ENCODE data around the gene ZP1.
A peak's percentile ranks its signal among the peaks of the same experiment; 100 is the strongest.

The ZP1 gene

GRCh38 chr11:60910281-60910687 lies 42.9 kb downstream of the ZP1 start:
- Histone ChIP-seq H3K4me1 (ENCODE audit: control insufficient read depth, low read length) (peaks cover 51% of the 10 kb centered on the region), H3K27me3 (ENCODE audit: control insufficient read depth, low read length) (no peaks in the 10 kb centered on the region), H3K79me2 (ENCODE audit: control insufficient read depth, low read length) (peaks cover 23% of the 10 kb centered on the region), H4K20me1 (ENCODE audit: control insufficient read depth, insufficient read depth, low read depth, low read length) (peaks cover under 1% of the 10 kb centered on the region; the same call in 1 of the 2 replicates), H3K9me3 (ENCODE audit: control insufficient read depth, insufficient read depth, low read length) (peaks cover 11% of the 10 kb centered on the region), H3F3A (ENCODE audit: control insufficient read depth, insufficient read depth) (peaks cover 11% of the 10 kb centered on the region), H3K36me3 (ENCODE audit: control insufficient read depth, low read length) (peaks cover 15% of the 10 kb centered on the region), H3K27ac (ENCODE audit: low read depth, low read length) (peak overlapping the region; percentile 63), H3K9me2 (replicated peaks; ENCODE audit: control insufficient read depth, low read length) (no peaks in the 10 kb centered on the region), H3K4me2 (ENCODE audit: low read length) (peak overlapping the region; percentile 71), H3K4me3 (ENCODE audit: low read length) (peak overlapping the region; percentile 62)
- TF ChIP-seq CTCF (IDR thresholded peaks at IDR 0.05; ENCODE audit: low read depth, low read length, poor library complexity, severe bottlenecking): no peak

GRCh38 chr11:60910711-60911380 lies 43.5 kb downstream of the ZP1 start:
- Histone ChIP-seq H3K4me1 (ENCODE audit: control insufficient read depth, low read length) (peaks cover 54% of the 10 kb centered on the region), H3K4me2 (ENCODE audit: low read length) (peak overlapping the region; percentile 71), H3K4me3 (ENCODE audit: low read length) (peak overlapping the region; percentile 62), H3K36me3 (ENCODE audit: control insufficient read depth, low read length) (peaks cover 12% of the 10 kb centered on the region), H3K27me3 (ENCODE audit: control insufficient read depth, low read length) (no peaks in the 10 kb centered on the region), H3K79me2 (ENCODE audit: control insufficient read depth, low read length) (peaks cover 23% of the 10 kb centered on the region), H3F3A (ENCODE audit: control insufficient read depth, insufficient read depth) (peaks cover 11% of the 10 kb centered on the region), H3K27ac (ENCODE audit: low read depth, low read length) (peak overlapping the region; percentile 63), H3K9me3 (ENCODE audit: control insufficient read depth, insufficient read depth, low read length) (peaks cover 11% of the 10 kb centered on the region), H3K9me2 (replicated peaks; ENCODE audit: control insufficient read depth, low read length) (no peaks in the 10 kb centered on the region), H4K20me1 (ENCODE audit: control insufficient read depth, insufficient read depth, low read depth, low read length) (no peaks in the 10 kb centered on the region)
- TF ChIP-seq CTCF (IDR thresholded peaks at IDR 0.05; ENCODE audit: low read depth, low read length, poor library complexity, severe bottlenecking): peak; percentile 20
- no peak for TF ChIP-seq EZH2phosphoT487 (IDR thresholded peaks at IDR 0.05; ENCODE audit: borderline replicate concordance, low read length)

- H3K27me3 ChIP-seq (ENCODE audit: control insufficient read depth, low read length): no peaks in the 10 kb centered on the region
- H3K4me2 ChIP-seq (ENCODE audit: low read length): peak overlapping the region; percentile 9; the same call in 1 of the 2 replicates
- peaks cover 62% of the 10 kb centered on the region for H3K4me1 ChIP-seq (ENCODE audit: control insufficient read depth, low read length)
- H3K27ac ChIP-seq (ENCODE audit: low read depth, low read length): no peak overlapping the region
- no peaks in the 10 kb centered on the region; the same call in 1 of the 2 replicates for H4K20me1 ChIP-seq (ENCODE audit: control insufficient read depth, insufficient read depth, low read depth, low read length)
- H3K9me3 ChIP-seq (ENCODE audit: control insufficient read depth, insufficient read depth, low read length): peaks cover 11% of the 10 kb centered on the region
- peaks cover 21% of the 10 kb centered on the region for H3K36me3 ChIP-seq (ENCODE audit: control insufficient read depth, low read length)
- H3F3A ChIP-seq (ENCODE audit: control insufficient read depth, insufficient read depth): peaks cover 11% of the 10 kb centered on the region
- TF ChIP-seq CTCF (IDR thresholded peaks at IDR 0.05; ENCODE audit: low read depth, low read length, poor library complexity, severe bottlenecking) (no peak), EZH2phosphoT487 (IDR thresholded peaks at IDR 0.05; ENCODE audit: borderline replicate concordance, low read length) (no peak)
- H3K79me2 ChIP-seq (ENCODE audit: control insufficient read depth, low read length): peaks cover 33% of the 10 kb centered on the region
- no peaks in the 10 kb centered on the region for H3K9me2 ChIP-seq (replicated peaks; ENCODE audit: control insufficient read depth, low read length)
- H3K4me3 ChIP-seq (ENCODE audit: low read length): no peak overlapping the region
Observed at GRCh38 chr11:60912223-60912850, 45.0 kb downstream of the ZP1 start.

Measured in DOHH2 (cell line).